ENCODE measurements around the gene IGF2.

IGF2 gene

GRCh38 chr11:2169626-2170570 is 30.7 kb upstream of the IGF2 start:
- DNase-seq (ENCODE audit: low read depth), result no peak

- no peak for DNase-seq (ENCODE audit: low read depth)
Observed at GRCh38 chr11:2169005-2169378, 29.8 kb upstream of the IGF2 start.

- DNase-seq (ENCODE audit: low read depth), result no peak
Observed at GRCh38 chr11:2168286-2169004, 29.3 kb upstream of the IGF2 start.

- no peak for DNase-seq (ENCODE audit: low read depth)
Observed at GRCh38 chr11:2167141-2168045, 28.2 kb upstream of the IGF2 start.

- DNase-seq (ENCODE audit: low read depth), result peak; percentile 12
Observed at GRCh38 chr11:2166091-2166851, 27.1 kb upstream of the IGF2 start.

- no peak for DNase-seq (ENCODE audit: low read depth)
Observed at GRCh38 chr11:2165571-2165970, 26.4 kb upstream of the IGF2 start.

- DNase-seq (ENCODE audit: low read depth), result no peak
Observed at GRCh38 chr11:2164861-2165555, 25.8 kb upstream of the IGF2 start.

GRCh38 chr11:2164081-2164480 is 24.9 kb upstream of the IGF2 start:
- no peak for DNase-seq (ENCODE audit: low read depth)

GRCh38 chr11:2163428-2163978 is 24.3 kb upstream of the IGF2 start:
- no peak for DNase-seq (ENCODE audit: low read depth)

GRCh38 chr11:2160736-2161259 is 21.6 kb upstream of the IGF2 start, which contains the start of gene INS:
Gene INS (minus strand): TSS chr11:2161209. CDS start chr11:2160971, 238 bp downstream.
- no peak for DNase-seq (ENCODE audit: low read depth)

GRCh38 chr11:2159536-2160413 is 20.6 kb upstream of the IGF2 start:
- DNase-seq (ENCODE audit: low read depth), result no peak

GRCh38 chr11:2158966-2159365 is 19.8 kb upstream of the IGF2 start:
- DNase-seq (ENCODE audit: low read depth), result no peak

- DNase-seq (ENCODE audit: low read depth), result no peak
Observed at GRCh38 chr11:2158296-2158737, 19.1 kb upstream of the IGF2 start.

- DNase-seq (ENCODE audit: low read depth), result no peak
Observed at GRCh38 chr11:2157294-2158040, 18.3 kb upstream of the IGF2 start.

- peak; percentile 36 for DNase-seq (ENCODE audit: low read depth)
Observed at GRCh38 chr11:2156416-2157182, 17.4 kb upstream of the IGF2 start.

GRCh38 chr11:2155511-2155910 is 16.3 kb upstream of the IGF2 start:
- no peak for DNase-seq (ENCODE audit: low read depth)

GRCh38 chr11:2154889-2155288 is 15.7 kb upstream of the IGF2 start:
- no peak for DNase-seq (ENCODE audit: low read depth)

GRCh38 chr11:2154195-2154585 is 15.0 kb upstream of the IGF2 start:
- DNase-seq (ENCODE audit: low read depth), result no peak

Data from activated T-helper 9 cell treated with anti-CD3 and anti-CD28 coated beads, Interleukin-2, amount 50 U/mL, for 16 hours (primary cell).